HG03565 (cell line): Measurements from ENCODE around the gene SMC4.

Source experiments
- ATAC-seq: cut with Tn5 transposase; IDR thresholded peaks from one replicate; pipeline ENCODE4 v1.9.1; 2021; ENCODE audit warnings: mild to moderate bottlenecking, moderate library complexity; ENCODE audit not compliant: unreplicated experiment

The SMC4 gene

DNA sequence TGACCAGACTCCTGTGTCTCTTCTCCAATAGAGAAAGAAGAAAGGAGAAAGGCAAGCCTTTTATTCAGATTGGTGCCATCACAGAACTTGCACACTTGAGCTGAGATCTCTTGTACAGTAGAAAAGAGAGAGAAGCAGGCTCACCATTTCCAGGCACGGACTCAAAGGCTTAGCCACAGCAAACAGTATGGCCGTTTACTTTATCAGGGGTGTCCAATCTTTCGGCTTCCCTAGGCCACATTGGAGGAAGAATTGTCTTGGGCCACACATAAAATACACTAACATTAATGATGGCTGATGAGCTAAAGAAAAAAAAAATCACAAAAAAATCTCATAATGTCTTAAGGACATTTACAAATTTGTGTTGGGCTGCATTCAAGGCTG is 5.4 kb upstream of the SMC4 start:
- no peak for ATAC-seq

DNA sequence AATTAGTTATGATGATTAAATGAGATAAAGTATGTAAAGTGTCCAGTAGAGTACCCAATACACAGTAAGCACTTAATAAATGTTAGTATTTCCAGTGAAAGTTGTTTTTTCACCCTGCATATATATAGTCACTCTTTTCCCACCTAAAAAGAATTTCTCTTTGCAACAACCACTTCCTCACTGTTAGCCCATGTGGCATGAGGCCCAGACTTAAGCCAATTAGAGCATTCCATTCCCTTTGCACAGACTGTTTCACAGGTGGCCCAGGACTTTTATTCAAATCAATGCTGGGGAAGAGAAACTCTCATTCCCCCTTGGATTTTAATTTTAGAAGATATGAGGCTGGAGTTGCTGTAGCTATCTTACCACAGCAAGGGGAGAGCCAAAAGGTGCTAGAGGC is 4.2 kb upstream of the SMC4 start:
- ATAC-seq = no peak

DNA sequence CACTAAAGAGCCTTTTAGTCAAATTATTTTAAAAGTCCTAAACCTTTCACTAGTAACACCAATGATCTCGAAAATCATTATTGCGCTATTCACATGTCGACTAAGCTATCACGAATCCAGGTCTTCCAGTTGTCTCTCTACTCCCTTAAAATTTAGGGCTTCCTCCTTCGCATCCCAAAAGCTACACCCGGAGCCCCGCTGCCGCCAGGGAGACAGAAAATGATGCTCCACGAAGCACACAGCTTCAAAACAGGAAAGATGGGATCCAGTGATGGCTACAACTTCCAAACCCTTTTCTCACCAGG is 678 bp upstream of the SMC4 start:
- ATAC-seq = no peak

DNA sequence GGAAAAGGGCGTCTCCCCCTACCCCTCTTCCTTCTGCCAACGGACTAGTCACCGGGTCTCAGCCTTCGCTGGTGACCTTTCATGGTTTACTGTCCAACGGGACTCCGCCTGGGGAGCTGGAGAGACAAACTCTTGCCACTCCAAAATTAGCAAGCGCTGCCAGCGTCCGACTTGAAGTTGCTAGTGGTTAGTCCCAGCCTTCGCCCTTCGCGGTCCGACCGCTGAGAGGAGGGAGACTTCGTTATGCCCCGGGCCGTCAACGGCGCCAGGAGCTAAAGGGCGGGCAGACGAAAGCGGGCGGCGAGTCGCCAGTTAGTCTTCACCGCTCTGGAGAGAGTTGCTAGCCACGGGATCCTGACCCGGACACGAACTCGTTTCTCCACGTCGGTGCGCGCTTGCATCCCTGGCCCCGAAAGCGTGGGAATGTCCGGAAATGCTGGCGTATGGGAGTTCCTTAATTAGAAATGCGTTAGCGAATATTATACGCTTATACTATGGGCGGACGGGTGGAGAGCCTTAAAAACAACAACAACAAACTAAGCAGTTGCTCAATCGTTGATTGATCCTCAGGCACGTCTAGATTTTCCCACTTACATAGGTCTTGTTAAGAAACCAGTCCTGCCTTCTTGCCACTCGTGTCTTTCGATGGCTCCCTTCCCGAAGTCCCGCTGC is 716 bp downstream of the SMC4 start:
- ATAC-seq = peak; percentile 1

DNA sequence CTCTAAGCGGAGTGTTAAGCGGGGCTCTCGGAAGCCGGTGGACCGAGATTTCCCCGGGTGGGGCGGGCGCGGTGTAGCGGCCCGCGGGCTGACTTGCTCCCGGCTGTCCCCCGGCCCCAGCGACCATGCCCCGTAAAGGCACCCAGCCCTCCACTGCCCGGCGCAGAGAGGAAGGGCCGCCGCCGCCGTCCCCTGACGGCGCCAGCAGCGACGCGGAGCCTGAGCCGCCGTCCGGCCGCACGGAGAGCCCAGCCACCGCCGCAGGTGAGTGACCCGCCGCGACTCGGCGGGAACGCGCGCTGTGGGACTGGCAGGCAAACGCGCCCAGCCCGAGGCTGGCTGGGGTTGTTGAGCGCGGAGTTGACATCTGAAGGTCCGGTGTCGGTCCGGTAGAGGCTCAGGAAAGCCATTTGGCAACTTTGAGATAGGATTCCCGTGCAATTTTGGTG is 1.3 kb downstream of the SMC4 start:
- no peak for ATAC-seq

DNA sequence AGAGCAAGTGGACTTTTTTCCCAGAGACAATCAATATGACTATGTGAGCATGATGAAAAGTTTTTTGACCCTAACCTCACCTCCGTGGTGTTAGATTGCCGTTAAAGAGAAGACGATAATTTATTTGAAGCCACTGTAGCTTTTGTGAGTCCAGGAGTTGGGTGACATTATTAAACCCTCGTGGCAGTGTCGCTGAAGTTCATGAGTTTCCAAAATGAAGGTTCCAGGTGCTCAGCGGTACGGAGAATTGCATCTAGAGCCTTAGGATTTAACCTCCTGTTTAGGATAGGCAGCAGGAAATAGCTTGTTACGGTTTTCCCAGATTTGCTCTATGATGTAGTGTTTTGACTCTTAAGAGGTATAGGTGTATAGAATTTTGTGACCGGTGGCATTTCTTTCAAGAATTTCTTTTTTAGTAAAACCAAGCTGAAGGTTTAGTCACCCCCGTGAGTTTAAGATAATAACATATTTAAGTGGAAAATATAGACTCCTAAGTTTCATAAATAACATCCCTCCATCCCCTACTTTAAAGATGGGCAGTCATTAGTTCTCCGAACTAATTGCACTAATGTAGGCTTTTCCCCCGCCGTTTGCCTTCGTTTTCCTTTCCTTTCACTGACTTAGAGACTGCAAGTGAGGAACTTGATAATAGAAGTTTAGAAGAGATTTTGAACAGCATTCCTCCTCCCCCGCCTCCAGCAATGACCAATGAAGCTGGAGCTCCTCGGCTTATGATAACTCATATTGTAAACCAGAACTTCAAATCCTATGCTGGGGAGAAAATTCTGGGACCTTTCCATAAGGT is 2.0 kb downstream of the SMC4 start:
- no peak for ATAC-seq

DNA sequence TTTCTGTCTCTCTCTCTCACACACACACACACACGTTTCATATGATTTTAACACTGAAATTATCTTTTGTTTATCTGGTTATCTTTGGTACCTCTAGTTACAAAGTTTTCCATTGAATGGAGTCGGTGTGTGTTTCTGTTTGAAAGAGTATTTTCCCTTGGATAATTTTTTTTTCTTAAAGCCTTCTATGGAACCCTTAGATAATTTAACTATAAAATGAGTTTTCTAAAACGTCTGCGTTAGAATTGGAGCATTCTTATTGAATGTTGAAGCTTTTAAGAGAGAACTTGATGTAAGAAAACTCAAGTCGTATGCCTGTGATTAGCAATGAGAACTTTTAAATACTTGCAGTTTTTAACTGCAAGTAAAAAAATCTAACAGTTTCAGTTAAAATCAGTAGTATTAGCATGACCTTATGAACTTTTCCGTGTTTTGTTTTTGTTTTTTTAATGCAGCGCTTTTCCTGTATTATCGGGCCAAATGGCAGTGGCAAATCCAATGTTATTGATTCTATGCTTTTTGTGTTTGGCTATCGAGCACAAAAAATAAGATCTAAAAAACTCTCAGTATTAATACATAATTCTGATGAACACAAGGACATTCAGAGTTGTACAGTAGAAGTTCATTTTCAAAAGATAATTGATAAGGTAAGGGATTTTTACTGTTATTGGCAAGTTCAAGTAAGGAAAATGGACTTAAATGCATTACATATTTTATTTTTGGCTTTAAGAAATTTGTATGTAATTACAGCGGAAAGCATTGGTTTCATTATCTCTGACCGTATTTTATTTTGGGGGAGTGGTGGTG is 3.0 kb downstream of the SMC4 start:
- ATAC-seq = no peak

DNA sequence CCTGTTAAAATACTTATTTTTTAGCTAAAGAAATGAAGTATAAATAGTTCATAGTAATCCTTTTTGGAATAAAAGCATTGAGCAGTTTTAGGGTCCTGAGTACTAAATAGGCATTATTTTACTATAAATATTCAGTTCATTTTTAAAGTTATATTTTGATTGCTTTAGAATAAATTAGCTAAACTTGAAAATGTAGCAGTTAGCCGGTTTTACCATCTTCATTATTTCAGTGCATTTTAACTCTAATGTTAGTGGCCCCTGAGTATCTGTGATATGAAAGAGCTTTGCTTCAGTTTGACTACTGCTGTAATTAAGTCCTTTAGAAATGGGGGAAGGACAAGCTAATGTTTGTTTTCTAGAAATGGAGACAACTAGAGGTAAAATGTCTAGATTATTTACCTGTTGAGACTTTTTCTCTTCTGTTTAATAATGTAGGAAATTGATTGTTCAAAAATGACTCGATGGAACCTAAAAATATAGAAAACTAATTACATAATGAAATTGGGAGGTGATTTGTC is 3.6 kb downstream of the SMC4 start:
- no peak for ATAC-seq

DNA sequence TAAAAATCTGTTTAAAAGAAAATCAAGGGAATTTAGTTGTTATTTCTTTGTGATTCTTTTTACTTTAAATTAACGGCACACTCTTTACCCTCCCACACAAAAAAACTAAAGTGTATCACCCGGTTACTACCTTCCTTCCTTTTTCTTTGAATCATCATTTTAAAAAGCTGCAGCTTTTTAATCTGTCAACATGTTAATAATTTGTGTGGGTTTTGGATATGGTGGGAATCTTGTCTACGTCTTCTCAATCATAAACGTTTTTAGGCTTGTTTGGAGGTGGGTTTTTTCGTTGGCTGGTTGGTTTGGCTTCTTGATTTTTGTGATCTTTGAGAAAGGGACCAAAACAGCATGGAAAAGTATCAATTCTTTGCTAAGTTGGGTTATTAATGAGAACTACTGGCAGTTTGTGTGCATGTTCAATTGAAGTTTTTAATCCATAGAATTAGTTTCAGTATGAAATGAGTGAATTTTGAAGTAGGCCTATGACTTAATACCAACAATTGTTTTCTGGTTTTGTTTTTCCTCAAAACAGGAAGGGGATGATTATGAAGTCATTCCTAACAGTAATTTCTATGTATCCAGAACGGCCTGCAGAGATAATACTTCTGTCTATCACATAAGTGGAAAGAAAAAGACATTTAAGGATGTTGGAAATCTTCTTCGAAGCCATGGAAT is 4.5 kb downstream of the SMC4 start:
- ATAC-seq = no peak

DNA sequence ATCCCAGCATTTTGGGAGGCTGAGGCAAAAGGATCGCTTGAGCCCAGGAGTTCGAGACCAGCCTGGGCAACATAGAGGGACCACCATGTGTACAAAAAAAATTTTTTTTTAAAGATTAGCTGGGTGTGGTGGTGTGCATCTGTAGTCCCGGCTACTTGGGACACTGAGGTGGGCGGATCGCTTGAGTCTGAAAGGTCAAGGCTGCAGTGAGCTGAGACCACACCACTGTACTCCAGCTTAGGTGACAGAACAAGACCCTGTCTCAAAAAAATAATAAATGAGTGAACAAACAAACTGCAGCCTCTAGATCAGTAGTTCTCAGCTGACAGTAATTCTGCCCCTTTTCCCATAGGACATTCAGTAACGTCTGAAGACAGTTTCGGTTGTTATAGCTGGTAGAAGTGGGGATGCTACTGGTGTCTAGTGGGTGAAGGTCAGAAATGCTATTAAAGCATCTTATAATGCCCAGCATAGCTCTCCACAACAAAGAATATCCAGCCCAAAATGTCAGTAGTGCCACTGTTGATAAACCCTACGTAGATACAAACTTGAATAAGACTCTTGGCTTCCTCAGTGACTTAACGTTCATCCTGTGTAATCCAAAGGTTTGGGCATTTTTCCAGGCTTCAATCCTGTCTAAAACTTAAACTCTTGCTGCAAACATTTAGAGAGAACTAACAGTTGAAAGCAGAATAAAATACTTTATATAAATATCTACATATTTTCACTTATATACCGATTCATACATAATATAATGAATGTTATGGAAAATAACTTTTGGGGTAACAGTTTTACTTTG is 10.6 kb downstream of the SMC4 start:
- no peak for ATAC-seq

DNA sequence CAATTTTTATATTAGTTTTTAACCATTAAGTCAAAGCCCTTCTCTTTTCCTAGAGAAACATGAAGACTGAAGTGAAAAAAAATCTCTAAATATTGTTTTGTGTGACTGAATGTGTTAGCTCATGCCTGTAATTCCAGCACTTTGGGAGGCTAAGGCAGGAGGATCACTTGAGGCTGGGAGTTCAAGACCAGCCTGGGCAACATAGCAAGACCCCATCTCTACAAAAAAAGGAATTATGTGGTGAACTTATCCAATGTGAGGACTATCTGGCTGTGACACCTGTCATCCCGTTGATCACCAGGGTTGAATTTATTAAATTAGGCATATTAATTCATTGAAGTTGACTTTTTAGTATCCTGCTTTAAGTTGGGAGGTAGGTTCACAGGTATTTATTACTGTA is 13.0 kb downstream of the SMC4 start:
- ATAC-seq = no peak

DNA sequence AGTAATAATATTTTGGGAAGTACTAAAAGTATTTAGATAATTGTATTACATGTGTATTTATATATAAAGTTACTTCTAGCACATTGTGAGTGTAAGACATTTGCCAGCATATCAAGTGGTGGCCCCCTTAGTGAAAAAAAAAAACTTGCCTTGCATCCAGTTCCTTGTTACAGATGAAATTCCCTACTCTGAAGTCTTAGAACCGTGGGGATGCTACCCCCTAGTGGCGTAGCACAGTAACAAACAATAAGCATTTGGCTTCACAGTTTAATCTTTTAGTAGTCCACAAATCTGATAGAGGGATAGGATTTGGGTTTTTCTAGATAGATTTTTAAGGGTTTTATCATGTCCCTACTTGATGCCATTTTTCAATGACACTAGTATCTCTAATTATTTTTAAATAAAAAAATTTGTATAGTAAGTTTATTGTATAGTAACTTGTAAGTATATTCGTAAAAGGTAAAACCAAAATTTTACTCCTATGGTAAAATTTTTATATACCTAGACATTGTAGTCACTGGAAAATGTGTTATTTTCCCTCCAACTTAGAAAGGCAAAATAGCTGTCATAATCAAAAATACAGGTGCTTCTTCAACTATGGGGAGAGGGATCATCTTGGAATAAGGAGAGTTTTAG is 14.3 kb downstream of the SMC4 start:
- ATAC-seq = peak; percentile 78

DNA sequence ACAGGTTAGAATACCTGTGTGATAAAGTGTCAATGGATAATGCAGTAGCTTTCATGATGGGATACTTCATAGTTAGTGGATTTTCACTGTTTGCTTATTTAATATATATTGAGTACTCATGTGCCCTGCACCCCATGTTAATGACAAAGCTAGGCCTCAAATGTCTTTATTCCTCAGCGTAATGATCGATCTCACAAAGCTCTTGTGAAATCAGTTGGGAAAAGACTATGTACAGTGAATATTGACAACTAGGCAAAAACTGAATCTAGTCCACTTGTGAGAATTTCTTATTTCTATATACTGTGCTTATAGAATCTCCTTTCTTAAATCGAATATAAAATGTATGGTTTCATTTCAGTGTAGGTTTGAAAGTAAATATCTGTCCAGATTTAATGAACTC is 17.9 kb downstream of the SMC4 start:
- ATAC-seq = no peak

DNA sequence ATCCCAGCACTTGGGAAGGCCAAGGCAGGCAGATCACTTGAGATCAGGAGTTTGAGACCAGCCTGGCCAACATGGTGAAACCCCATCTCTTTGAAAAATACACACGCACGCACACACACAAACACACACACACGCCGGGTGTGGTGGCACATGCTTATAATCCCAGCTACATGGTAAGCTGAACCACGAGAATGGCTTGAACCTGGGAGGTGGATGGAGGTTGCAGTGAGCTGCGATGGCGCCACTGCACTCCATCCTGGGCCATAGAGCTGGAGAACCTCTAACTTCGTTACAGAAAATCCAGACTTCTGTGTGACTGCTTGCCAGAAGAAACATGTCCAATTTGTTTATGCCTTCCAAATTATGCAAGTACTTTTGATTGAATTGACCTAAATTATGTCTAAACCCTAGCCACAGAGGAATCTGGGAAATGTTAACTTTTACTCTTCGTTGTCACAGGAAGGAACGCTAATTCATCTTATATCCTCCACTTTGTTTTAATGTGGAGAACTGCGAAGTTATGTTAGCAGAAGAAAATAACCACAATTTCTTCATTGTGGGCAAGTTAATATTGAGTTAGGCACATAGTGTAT is 28.5 kb downstream of the SMC4 start:
- ATAC-seq = no peak

DNA sequence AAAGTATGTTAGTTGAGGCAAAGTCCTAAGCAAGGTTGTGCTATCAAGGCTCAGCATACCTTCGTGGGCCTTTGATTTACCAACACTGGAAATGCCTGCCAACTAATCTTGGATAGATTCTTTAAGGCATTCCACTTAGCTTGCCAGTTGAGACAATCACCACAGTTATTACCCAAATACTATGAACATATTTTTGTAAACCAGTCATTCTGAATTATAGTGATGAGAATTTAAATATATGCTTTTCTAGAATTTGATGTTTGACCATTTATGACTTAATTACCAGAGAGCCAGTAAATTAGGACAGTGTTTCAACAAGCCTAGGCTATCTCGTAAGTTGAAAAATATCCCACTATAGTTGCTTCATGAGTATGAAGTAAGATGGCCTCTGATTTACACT is 34.6 kb downstream of the SMC4 start:
- no peak for ATAC-seq

DNA sequence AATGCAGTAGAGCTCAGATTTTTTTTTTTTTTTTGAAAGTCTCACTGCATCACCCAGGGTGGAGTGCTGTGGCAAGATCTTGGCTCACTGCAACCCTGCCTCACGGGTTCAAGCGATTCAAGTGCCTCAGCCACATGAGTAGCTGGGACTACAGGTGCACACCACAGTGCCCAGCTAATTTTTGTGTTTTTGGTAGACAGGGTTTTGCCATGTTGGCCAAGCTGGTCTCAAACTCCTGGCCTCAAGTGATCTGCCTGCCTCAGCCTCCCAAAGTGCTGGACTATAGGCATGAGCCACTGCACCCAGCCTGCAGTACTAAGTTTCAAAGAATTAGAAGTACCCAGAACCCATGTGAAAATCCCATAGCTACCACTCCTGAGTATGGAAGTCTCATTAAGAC is 35.6 kb downstream of the SMC4 start:
- no peak for ATAC-seq

DNA sequence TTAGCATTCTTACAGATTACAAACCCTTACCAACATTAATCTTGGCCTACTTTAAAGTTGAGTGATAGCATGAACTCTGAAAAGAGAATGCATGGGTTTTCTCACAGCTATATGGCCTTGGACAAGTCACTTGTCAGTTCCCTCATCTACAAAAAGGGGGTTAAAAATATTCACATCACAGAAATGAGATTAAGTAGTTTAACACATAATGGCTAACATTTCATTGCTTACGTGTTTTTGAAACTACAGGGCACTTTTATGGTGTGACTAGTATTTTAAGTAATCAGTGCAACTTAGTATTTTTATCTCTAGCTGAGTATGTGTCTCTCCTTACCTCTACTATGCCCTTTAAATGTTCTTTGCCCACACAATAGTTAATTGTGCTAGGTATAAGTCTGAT is 36.3 kb downstream of the SMC4 start:
- no peak for ATAC-seq

DNA sequence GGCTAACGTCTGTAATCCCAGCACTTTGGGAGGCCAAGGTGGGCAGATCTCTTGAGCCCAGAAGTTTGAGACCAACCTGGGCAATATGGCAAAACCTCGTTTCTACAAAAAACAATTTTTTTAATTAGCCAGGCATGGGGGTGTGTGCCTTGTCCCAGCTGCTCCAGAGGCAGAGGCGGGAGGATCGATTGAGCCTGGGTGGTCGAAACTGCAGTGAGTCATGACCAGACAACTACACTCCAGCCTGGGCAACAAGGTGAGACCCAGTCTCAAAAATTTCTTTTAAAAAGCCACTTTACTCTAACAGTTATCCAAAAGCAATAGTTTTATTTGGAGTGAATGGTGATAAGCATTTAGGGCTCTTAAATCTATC is 37.6 kb downstream of the SMC4 start:
- ATAC-seq = no peak

DNA sequence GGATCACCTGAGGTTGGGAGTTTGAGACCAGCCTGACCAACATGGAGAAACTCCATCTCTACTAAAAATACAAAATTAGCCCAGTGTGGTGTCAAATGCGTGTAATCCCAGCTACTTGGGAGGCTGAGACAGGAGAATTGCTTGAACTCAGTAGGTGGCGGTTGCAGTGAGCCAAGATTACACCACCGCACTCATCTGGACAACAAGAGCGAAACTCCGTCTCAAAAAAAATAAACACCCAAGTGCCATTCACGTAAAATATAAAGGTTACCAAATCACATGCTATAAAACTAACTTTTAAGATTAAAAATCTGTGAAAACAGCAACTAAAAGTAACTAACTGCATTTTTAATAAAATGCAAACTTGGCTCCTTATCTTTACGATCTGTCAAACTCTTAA is 41.2 kb downstream of the SMC4 start:
- ATAC-seq = no peak

DNA sequence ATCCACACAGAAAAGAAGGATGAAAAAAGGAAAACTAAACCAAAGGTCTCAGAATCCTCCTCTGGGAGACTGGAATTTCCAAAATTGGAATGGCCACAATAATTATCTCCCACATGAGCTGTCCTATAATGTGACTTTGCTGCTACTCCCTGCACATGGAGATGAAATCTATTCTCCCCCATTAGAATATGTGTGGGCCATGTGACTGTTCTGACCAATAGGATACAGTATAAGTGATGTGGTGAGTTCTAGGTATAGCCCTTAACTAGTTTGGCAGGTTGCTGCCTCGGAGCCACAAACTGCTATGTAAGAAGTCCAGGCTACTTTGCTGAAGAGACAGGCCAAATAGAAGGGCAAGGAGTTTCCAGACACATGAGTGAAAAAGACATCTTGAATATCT is 45.0 kb downstream of the SMC4 start:
- ATAC-seq = no peak
